AML-193 (cell line): Measurements from ENCODE around the gene OR52B6.
"Not testable (repeated sequence)": the region's sequence is repeated elsewhere in the genome, so short reads cannot be mapped to it uniquely, and the experiment has no call there.

Experiments
- DNase-seq, 2 experiments: peaks; one replicate each; lab custom pipeline; 2025; lab: John Stamatoyannopoulos, UW

OR52B6 gene

DNA sequence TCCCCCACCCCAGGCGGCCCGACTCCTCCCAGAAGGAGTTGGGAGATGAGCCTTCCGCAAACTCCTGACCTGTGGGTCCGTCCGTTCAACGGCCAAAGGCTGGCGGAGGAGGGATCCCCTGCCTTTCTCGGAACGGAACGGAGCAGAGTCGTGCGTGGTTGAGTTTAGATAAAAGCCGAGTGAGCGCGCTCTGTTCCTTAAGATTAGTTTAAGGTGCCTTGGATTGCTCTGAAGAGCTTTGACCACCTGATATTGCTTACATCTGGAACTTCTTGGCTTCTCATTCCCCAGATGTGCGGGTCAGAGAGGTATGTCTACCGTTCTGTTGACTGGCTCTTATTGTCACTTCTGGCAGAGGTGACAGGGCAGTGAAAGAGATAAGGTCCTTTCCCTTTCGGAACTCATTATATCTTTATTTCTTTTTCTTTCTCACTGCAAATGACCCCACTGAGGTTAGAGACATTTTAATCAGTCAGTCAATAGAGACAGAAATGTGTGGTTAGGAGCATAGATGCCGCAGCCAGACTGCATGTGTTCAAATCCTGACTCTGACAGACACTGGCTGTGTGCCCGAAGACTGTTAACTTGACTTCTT, 16.0 kb downstream of the OR52B6 start, which contains the start of gene TRIM6:
TSS of gene TRIM6 (plus strand) at position 31 of the 595 bp plus-strand sequence. CDS start at position 292, 261 bp downstream.
- peak; percentile 51 to 55 for DNase-seq

DNA sequence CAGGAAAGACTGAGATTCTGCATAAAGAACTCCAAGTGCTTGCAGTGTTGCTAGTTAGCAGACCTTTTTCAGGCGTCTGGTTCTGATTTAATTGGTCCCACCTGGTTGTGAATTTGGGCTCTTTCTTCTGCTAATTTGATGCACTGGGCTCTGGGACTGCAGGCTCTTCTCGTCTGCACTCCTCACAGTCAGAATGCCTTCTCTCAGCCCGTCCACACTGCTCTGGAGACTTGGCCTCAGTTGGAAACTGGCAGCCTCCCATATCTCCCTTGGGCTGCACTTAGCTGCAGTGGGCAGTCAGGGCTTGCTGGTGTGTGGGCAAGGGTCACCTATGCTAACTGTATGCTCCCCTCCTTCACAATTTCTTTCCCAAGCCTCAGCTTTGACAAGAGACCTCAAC, 17.3 kb downstream of the OR52B6 start:
- DNase-seq: no peak

DNA sequence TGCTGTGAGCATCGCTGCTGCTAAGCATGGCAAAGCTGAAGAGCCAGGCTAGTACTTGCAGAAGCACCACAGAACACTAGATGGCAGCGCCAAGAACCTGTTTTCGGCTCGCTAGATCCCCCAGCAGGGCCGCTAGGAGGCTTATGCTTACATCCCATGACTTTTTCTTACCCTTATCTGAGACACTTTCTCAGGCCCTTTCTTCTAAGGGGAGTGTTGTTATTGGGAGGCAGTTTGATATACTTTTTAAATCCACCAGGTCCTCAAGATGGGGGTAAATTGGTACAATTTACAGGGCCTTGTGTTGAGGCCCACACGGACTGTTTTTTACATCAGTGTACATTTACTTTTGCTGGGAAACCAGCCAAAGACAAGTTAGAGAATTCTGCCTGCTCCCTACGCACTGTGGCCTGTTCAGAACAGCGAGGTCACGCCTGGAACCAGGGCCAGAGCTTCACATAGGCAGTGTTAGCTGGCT, 19.7 kb downstream of the OR52B6 start:
- peak; percentile 83 to 91 for DNase-seq

DNA sequence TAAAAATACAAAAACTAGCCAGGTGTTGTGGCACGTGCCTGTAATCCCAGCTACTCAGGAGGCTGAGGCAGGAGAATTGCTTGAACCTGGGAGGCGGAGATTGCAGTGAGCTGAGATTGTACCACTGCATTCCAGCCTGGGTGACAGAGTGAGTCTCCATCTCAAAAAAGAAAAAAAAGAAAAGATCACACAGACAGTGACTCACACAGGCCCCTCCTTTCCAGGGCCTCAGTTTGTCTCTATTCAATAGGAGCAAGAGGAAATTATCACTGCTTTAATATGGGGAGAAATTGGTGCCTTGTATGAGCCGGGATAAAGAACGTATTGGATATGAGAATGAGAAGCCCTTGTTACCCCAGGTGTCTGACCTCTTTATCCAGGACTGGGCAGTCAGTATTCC, 22.1 kb downstream of the OR52B6 start:
- DNase-seq: not testable (repeated sequence)

DNA sequence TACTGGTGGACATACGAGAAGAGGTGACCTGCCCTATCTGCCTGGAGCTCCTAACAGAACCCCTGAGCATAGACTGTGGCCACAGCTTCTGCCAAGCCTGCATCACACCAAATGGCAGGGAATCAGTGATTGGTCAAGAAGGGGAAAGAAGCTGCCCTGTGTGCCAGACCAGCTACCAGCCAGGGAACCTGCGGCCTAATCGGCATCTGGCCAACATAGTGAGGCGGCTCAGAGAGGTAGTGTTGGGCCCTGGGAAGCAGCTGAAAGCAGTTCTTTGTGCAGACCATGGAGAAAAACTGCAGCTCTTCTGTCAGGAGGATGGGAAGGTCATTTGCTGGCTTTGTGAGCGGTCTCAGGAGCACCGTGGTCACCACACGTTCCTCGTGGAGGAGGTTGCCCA, 22.6 kb downstream of the OR52B6 start:
- no peak for DNase-seq

DNA sequence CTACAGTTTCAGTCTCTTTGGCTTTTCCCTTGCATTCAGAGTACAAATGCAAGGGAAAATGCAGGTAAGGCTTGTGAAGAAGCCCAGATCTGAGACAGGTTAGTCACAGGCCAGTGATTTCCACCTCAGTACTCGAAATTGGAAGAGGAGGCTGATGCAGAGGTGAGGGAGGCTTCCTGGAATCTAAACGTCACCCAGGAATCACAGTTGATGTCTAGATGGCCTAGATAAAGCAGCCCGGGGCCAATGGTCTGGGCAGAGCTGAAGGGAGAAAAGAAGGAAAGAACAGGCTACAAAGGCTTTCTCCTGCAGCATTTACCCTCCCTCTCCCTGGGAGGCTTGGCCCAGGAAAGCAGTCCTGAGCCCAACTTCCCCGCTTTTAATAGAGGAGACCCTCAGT, 24.2 kb downstream of the OR52B6 start:
- no peak for DNase-seq

DNA sequence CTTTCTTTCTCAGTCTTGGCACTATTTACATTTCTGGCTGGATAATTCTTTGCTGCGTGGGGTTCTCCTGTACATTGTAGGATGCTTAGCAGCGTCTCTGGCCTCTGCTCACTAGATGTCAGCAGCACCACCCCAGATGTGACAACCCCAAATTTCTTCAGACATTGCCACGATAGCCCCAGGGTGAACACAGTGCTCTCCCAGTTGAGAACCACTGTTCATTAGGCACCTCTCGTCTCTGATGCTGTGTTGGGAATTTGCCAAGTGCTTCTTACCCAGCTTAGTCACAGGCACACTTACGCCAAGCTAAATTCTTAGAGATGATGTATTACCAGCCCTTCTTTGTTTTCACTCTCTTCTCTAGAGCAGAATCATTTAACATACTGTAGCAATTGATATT, 25.2 kb downstream of the OR52B6 start:
- no peak for DNase-seq

DNA sequence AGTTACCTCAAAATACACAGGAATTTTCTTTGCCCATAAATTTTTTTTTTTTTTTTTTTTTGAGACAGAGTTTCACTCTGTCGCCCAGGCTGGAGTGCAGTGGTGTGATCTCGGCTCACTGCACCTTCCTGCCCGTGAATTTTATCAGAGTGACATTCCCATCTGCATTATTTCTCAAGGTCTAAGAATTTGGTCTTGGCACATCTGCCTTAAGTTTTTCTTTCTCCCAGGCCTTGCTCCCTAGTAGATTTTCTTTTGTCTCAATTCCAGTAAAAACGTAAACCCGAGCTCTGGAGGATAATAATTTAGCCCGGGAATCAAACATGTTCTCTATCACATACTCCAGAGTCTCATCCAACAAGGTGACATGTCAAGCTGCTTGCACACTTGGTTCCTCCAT, 28.1 kb downstream of the OR52B6 start:
- DNase-seq: no peak

DNA sequence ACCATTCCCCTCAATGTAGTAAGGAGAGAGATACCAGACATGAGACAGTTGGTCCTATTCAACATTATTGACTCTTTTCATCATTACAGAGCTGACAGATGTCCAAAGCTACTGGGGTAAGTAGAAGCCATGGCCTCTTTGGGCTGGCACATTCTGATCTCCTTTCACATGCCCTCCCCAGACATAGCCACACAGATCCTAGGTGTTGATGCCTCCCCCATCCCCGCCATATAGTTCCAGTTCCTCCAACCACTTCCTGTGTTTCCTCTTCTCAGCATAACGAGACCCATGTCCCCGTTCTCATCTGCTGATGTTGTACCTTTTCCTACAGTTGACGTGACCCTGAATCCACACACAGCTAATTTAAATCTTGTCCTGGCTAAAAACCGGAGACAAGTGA, 29.8 kb downstream of the OR52B6 start:
- no peak for DNase-seq

DNA sequence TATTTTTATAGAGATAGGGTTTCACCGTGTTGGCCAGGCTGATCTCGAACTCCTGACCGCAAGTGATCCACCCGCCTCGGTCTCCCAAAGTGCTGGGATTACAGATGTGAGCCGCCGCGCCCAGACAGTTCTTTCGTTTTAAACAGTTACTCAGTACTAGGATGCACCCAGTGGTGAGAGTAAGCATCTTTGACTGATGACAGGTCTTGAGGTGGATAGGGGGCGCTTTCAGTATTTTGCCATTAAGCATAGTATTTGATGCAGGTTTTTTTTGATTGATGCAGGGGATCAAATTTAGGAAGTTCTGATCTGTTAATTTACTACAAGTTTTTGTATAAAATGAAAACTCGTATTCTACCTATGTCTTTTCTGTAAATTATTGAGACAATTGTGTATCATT, 30.9 kb downstream of the OR52B6 start:
- DNase-seq: no peak

DNA sequence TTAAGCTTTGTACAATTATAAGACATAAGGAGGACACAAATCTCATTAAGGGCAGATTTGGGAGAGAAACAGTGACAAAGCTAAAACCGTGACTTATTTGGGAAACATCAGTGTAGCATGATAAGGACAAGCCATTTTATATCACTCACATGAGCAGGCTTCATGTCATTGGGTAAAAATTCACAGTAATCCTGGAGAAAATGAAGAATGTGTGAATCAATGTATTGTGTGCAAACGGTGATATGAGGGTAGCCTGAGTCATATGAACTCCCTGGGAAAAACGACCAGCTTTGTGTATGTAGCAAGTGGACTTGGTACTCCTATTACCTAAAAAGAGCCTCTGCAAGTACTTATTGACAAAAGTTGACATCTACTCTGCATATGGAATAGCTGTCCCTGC, 38.1 kb downstream of the OR52B6 start:
- DNase-seq: no peak

DNA sequence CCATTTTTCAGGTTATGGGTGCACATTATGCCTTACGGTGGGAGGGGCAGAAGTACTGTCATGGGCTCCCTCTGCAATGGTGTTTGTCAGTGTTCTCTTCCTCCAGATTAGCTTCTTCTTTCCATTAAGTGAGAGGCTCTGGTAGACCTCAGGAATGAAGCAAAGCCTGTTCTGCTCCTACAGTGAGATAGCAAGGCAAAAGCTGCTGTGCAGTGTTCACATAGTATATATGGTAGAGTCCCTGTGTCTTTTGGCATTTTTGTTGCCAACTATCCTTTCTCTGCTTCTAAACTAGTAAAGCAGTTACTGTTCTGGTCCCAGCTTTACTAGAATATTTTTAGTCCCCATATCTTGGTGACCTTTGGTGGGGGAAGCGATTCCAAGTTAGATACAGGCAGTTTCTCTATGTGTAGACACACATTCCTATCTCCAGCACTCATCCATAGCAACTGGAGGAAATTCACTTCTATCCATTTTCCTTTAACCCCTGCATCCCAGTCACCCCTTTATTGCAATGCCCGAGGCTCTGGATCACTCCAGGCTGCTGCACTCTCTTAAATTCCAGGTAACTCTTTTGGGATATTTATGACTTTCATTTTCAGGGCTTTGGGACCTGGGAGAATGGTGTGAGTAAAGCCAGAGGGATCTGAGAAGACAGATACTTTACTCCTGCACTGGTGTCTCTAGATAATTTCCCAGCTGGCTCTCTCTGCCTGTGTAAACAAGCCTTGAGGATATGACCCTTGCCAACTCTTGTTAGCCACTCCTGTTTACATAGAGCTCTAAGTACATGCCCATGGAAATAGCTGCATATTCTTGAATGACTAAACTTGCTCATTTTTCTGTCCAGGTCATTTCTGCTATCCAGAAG, 40.2 kb downstream of the OR52B6 start:
- no peak for DNase-seq

DNA sequence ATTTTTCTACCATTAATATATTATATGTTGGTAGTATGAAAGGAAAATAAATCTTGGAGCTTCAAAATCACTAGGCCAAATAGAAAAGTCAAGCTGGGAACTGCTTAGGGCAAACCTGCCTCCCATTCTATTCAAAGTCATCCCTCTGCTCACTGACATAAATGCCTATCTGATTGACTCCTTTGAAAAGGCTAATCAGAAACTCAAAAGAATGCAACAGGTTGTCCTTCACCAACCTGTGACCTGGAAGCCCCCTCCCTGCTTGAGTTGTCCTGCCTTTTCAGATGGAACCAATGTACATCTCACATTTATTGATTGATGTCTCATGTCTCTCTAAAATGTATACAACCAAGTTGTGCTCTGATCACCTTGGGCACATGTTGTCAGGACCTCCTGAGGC, 40.9 kb downstream of the OR52B6 start:
- DNase-seq: no peak

DNA sequence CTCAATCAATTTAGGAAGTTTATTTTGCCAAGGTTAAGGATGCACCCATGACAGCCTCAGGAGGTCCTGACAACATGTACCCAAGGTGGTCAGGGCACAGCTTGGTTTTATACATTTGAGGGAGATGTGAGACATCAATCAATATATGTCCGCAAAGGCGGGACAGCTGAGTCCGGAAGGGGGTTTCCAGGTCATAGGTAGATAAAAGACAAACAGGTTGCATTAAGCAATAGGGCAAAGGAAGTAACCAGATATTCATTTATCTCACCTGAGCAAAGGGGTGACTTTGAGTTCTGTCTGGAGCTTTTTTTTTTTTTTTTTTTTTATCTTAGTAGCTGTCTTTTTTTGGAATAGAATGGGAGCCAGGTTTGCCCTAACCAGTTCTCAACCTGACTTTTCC, 42.1 kb downstream of the OR52B6 start:
- DNase-seq: no peak

DNA sequence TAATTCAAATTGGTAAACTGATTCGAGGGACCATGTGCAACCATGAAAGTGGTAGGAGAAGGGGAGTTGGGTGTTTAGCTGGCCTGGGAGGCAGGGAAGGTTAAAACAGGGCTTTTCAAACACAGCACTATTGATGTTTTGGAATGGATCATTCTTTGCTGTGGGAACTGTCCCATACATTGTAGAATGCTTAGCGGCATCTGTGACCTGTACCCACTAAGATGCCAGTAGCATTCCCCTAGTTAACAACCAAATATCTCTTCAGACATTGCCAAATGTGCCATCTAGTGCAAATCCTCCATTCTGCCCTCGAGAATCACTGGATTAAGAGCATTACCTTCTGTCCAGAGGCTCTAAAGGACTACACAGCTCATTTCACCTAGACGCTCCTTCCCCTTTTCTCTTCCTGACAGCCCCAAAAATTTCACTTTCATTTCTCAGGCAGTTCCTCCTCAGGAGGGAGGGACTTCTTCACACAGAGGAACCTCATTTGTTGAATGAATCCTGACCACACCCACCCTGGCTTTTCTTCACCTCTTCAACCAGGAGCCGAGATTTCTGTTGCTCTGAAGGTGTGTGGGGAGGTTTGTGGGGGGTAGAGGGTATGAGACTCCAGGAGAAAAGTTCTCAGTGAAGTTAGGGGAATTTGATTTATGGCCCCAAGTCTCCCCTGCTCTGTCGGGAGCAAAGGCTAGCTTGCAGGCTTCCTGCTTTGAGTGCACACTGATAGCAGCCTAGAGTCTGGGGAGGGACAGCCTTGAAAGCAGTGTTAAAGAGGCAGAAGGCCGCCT, 44.0 kb downstream of the OR52B6 start, which contains the start of gene TRIM34:
TSS of gene TRIM34 (plus strand) at position 513 of the 791 bp plus-strand sequence. CDS start 7,331 bp downstream, outside the sequence.
- DNase-seq: peak; percentile 87

DNA sequence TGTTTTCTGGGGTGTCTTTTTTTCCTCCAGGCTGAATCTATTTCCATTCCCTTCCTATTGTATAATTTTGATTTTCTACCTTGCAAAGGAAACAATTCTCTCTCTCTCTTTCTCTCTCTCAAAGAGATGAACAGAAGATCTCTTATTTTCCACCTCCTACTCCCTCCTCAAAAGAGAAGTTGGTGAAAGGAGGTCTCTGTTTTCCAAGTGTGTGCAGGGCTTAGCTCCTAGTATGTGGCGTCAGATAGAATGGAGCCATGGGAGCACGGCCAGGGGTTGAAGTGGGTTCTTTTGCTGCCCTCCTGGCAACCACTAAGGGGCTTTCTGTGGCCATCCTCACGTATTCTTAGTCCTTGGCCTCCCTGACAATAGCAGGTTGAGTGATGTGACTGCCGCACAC, 44.6 kb downstream of the OR52B6 start:
- no peak for DNase-seq

DNA sequence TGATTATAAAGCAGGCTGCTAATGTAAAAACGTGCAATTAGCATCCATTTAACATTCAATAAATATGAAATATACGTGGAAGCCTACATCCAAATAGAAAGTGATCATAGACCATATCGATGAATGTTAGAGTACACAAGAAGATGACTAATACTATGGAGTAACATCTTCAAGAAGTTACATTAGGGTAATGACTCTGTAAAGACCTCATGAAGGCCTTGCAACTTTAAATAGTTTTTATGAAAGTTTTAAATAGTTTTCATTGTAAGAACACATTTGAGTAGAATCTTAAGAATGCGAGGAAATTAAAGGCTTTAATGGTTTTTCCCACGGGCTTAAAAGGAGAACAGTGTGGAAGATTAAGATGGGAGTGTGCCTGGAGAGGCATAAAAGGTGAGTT, 45.5 kb downstream of the OR52B6 start:
- no peak for DNase-seq

DNA sequence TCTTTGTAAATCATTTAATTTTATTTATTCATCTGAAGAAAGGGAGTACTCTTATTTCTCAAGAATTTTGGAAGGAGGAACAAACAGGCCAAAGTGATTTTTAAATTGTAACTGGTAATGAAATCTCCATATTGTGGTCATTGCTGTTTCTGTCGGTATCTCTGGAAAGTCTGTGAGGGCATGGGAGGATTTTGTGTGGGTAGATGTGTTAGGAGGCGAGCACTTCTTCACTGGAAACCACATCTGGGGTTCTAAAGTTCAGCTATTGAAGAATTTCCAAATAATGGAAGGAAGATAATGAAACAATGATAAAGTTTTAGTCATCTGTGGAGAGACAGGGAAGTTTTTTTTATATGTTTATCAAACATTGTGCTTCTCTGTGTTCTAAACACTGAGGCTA, 50.7 kb downstream of the OR52B6 start:
- no peak for DNase-seq
